Kidney tubule cell (primary cell): ENCODE data around the gene HIPK1.
A peak's percentile ranks its signal among the peaks of the same experiment; 100 is the strongest.

Experiments used
- DNase-seq: peaks from one replicate; pipeline ENCODE4 v3.0.0-alpha.2; 2018; ENCODE audit warnings: low spot score

Gene HIPK1

DNA sequence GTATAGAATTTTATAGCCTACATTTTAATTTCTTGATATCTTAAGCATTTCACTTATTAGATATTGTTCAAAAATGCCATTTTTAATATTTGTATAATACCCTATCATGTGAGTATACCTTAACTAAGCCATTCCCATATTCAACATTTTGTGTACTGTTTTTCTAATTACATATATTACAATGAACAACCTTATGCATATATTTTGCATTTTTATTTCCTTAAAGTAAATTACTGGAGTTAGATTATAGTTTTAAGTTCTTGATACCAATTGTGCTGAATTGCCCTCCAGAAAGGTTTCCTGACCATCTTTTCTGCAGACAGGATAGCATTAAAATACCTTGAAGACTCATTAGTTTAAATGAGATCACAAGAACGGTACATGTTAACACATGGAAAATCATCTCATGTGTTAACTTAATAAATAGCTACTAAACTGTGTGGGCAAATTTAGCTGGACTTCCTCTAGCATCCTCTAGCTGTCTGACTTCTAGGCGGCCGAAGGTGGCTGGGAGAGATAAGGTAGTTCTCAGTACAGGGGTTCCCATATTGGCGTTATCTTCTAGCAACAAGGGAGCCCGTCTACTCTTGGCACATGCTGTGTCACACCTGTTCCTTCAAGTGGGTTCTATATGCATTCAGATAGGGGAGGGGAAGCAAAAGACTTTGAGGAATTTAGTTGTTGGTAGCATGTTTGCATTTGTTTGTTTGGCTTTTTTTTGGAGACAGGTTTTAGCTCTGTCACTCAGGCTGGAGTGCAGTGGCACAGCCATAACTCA lies 15.0 kb upstream of the HIPK1 start:
- DNase-seq: no peak

GRCh38 chr1:113916974-113917373 lies 12.2 kb upstream of the HIPK1 start:
- no peak for DNase-seq

DNA sequence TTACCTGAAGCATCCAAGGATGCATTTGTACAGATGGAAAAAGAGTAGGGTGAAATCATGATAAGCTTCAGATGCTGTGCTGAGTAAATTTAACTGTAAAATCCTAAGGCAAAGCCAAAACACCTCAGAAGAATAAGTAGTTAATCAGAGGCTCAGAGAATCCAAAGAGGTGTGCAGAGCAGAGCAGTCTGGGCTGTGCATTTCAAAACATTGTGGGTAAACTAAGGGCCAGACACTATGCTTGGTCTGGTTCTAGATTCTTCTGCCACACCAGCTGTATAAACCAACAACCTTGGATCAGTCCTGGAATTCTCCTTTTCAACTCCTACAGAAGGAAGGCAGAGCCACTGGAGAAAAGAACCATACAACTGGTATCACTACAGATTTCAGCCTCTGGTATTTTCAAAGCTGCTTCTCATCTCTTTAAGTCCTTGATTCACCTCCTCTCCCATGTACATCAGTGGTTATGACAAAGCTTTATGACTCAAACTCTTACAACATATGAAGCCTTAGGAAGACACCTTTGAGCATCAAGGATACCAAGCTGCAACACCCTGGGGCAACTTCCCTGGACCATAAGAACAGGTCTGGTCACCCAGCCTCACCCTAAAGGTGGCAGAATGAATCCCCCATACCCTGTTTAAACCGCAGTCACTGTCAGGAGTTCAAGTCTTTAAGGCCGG lies 11.6 kb upstream of the HIPK1 start:
- DNase-seq: peak; percentile 51

DNA sequence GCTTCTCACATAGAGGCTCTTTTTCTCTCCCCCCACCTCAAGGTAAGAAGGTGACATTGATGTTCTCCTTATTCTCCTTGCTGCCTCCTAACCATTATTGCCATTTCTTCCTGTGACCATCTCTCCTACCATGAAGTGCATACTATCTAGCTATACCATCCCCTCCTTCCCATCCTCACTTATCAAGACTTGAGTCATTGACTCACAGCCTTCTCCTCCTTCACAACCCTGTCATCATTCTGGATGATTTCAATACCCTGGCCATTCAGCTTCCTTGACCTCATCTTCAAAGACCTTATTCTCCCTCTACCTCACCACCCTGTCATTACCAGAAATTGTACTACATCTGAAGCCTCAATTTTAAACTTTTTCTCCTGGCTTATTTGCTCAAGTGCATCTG lies 10.9 kb upstream of the HIPK1 start:
- DNase-seq: no peak

- no peak for DNase-seq
These were observed 6.2 kb upstream of the HIPK1 start for GRCh38 chr1:113922957-113923356.

- DNase-seq: no peak
These were observed 4.7 kb upstream of the HIPK1 start for GRCh38 chr1:113924473-113924872.

DNA sequence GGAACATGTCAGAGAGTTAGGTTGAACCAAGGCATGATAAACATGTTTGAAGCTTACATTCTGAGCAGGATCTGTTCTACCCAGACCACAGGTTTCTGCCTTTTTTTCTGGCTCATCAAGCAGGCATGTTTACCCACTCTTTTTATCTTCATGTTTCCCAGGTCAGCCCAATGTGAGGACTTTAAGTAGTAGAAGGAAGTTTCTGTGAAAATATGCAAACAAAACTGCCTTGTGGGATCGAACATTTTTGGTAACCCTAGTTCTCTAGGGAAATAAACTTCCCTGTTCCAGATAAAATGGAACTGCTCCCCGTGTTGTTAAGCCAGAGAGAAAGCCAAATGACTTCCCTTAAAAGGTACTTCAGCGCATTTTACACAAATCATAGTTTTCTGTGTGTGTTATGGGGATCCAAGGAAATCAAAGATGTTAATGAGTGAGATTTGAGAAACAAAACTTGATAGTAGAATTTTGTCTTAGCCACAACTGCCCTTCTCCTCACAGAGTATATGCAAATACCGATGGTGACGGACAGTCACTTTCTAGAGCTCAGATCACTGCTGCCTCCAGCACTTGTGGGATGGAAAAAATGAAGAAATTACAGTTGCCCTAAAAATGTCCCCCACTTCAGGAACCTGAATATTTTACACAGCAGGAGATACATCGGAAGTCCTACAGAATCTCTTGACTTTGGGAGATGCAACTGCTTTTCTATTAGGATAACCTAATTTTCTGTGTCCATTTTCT lies 765 bp upstream of the HIPK1 start:
- peak; percentile 60 for DNase-seq

DNA sequence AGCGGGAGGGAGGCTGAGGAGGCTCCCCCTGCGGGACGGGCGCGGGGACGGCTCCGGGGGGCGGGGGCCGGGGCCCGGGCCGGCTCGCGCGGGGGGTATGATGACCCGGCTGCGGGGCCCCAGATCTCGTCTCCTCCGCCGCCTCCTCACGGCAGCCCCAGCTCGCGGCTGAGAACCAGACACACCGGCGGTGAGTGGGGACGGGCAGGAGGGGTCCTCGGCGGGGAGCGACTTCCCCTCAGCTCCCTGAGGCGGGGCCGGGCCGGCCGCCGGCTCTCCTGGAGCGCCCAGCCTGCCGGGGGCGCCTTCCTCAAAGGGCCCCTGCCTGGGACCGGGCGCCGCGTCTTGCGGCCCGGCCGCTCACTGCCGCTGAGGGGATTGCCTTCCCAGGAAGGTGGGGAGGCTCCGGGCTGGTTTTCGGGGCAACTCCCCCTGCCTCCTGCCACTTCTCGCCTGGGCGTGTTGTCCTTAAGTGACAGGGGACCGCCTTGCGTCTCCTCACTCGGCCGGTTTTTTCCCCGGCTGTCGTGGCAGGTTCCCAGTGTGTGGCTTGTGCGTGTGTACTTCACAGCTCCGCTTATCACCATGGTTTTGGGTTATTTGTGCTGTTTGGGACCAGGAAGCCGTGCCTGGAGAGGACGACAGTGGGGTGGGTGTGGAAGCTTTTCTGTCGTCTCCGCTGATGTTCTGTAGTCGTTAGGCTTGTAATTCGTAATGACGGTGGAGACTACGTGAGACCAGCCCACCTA lies 800 bp downstream of the HIPK1 start:
- DNase-seq: peak; percentile 51

GRCh38 chr1:113930499-113931161 lies 1.5 kb downstream of the HIPK1 start:
- DNase-seq: peak; percentile 87

DNA sequence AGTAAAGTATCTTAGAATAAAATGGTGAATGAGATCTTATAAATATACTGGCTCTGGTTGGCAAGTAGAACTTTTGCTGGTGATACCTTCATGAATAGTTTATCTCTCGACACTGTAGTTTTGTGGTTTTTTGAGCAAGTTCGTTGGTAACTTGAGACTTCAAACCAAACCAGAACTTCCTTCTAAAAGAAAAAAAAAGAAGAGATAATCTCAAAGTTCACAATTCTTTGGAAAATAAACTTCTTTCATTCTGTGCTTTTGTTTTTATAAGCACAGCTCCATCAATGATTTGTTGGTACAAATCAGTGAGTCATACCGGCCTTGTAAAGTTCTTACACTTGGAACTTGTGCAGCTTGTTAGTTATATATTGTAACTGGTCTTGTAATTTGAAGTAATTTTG lies 2.3 kb downstream of the HIPK1 start:
- peak; percentile 48 for DNase-seq

- DNase-seq: no peak
These were observed 4.9 kb downstream of the HIPK1 start for GRCh38 chr1:113934006-113934405.

DNA sequence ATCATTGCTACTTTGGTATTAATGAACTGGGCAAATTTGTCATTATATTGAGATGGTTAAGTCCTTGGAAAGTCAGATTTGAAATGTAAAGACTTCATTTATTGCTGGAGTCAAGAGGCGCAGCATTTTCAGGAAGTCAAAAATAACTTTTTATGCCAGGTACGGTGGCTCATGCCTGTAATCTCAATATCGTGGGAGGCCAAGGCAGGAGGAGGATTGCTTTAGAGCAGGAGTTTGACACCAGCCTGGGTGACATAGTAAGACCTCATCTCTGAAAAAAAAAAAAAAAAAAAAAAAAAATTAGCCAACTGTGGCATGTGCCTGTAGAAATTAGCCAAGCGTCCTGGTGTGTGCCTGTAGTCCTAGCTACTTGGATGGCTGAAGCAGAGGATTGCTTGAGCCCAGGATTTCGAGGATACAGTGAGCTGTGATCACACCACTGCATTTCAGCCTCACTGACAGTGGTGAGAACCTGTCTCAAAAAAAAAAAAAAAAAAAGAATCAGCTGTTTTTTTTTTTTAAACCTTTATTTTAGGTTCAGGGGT lies 5.5 kb downstream of the HIPK1 start:
- DNase-seq: no peak

DNA sequence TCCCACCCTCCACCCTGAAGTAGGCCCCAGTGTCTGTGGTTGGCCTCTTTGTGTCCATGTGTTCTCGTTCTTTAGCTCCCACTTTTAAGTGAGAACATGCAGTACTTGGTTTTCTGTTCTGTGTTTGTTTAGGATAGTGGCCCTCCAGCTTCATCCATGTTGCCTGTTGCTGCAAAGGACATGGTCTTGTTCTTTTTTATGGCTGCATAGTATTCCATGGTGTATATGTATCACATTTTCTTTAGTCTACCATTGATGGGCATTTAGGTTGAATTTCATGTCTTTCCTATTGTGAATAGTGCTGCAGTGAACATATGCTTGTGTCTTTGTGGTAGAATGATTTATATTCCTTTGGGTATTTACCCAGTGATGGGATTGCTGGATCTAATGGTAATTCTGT lies 6.1 kb downstream of the HIPK1 start:
- DNase-seq: no peak

DNA sequence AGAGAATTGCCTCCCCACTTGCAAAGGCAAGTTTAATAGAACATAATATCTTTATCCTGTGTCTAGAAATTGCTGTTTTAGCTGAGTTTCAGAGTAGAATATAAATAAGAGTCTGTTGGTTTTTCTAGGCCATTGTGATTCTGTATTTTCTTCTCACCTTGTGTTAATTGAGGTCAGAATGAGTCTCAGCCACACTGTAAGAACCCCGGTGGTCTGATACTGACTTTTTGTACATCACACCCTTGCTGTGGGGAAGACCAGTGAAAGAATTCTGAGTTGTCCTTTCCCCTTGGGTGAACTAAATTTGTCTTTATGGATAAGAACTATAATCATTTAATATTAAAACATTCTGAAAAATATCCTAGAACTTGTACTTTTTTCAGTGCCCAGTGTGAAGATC lies 6.8 kb downstream of the HIPK1 start:
- no peak for DNase-seq

DNA sequence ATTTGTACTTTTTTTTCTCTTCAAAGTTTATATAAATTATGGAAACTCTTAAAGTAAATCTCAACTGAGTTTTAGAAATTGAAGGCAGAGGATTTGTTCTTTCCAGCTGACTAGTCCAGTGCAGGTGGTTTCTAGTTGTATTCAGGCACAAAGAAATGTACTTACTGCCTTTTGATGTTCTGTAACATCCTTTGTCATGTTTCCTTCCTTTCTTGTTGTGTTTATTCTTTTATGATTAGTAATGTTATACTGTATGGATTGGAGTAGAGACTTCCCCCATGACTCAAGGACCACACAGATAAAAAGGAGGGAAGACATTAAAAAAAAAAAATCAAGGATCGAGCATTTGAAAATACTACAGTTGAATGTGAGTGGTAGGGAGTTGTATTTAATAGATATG lies 8.0 kb downstream of the HIPK1 start:
- DNase-seq: no peak

DNA sequence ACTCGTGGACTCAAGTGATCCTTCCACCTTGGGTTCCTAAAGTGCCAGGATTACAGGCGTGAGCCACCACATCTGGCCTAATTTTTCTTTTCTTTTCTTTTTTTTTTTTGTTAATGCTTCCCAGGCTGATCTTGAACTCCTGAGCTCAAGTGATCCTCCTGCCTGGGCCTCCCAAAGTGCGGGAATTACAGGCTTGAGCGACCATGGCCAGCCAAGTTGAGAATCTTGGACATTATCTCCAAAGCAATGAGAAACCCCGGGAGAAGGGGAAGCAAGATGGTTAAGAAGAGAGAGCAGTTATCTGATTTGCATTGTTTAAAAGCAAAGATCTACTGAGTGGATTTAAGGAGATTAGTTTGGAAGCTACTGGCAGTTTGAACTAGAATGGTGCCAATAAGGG lies 9.1 kb downstream of the HIPK1 start:
- no peak for DNase-seq

- no peak for DNase-seq
These were observed 11.5 kb downstream of the HIPK1 start for GRCh38 chr1:113940365-113941244.

- DNase-seq: no peak
These were observed 12.1 kb downstream of the HIPK1 start for GRCh38 chr1:113941245-113941559.

DNA sequence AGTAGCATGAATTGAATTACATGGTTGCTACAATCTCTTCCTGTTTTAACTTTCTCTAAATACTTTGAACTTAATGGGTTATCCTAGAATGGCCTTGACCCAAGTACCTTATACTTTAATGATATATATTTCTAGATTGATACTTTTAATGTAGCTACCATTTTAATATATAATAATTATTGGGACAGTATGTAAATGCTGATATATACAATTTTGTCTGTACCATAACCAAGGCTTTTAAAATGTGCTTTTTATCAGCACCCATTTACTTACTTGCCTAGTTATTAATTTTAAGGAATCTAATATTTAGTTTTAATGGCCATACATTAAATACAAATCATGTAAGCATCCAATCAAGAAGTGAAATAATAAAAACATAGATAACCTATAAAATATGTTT lies 13.4 kb downstream of the HIPK1 start:
- DNase-seq: no peak

DNA sequence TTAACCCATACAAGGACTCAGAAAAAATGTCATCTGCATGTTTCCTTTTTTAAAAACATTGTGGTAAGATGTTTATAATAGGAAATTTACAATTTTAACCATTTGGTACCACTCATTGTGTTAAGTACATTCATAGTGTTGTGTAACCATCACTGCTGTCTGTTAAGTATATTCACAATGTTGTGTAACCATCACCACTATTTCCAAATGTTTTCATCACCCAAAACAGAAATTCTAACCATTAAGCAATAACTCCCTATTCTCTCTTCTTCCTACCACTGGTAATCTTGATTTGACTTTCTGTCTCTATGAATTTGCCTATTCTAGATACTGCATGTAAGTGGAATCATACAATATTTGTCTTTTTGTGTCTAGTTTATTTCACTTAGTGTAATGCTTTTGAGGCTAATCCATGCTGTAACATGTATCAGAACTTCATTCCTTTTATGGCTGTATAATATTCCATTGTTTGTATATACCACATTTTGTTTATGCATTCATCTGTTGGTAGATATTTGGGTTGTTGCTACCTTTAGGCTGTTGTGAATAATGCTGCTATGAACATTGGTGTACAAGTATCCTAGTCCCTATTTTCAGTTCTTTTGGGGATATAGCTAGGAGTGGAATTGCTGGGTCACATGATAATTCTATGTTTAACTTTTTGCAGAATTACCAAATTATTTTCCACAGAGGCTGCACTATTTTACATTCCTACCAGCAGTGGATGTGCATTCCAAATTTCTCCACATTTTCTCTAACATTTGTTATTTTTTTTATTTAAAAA lies 14.1 kb downstream of the HIPK1 start:
- DNase-seq: no peak
